Neural progenitor cell (in vitro differentiated cells): ENCODE data around the gene FAM180B. TPM values are rescaled to one million over a fixed set of nuclear protein-coding genes. Genes with fewer than 3 reads are reported as not detected.
A peak's percentile ranks its signal among the peaks of the same experiment; 100 is the strongest.

ENCODE experiments used
- DNase-seq: peaks from one replicate; pipeline ENCODE4 v3.0.0-alpha.2; 2016; ENCODE audit warnings: low spot score
- H2AFZ ChIP-seq: fragments of 200-600 bp; sonication (generic); replicated peaks from 2 replicates; pipeline ENCODE4 v1.6.1; 2016; ENCODE audit warnings: antibody characterized with exemption
- H3F3A ChIP-seq: fragments of 200-600 bp; sonication (generic); 2 replicates; pipeline ENCODE4 v1.6.1; 2016; ENCODE audit warnings: antibody characterized with exemption, low read depth
- H3K27ac ChIP-seq: fragments of 200-600 bp; sonication (generic); 2 replicates; pipeline ENCODE4 v1.5.1; 2016; ENCODE audit warnings: mild to moderate bottlenecking
- H3K27me3 ChIP-seq: fragments of 200-600 bp; sonication (generic); 2 replicates; pipeline ENCODE4 v1.6.1; 2016; ENCODE audit warnings: mild to moderate bottlenecking, moderate library complexity
- H3K36me3 ChIP-seq: fragments of 200-600 bp; sonication (generic); 2 replicates; pipeline ENCODE4 v1.5.1; 2016
- H3K4me1 ChIP-seq: fragments of 200-600 bp; sonication (generic); 2 replicates; pipeline ENCODE4 v1.6.1; 2016; ENCODE audit warnings: mixed run types
- H3K4me2 ChIP-seq: fragments of 200-600 bp; sonication (generic); 2 replicates; pipeline ENCODE4 v1.6.1; 2016
- H3K4me3 ChIP-seq: fragments of 200-600 bp; sonication (generic); 2 replicates; pipeline ENCODE4 v1.5.1; 2016
- H3K79me2 ChIP-seq: fragments of 200-600 bp; sonication (generic); 2 replicates; pipeline ENCODE4 v1.6.1; 2016; ENCODE audit warnings: low read depth
- H3K9ac ChIP-seq: fragments of 200-600 bp; sonication (generic); 2 replicates; pipeline ENCODE4 v1.6.1; 2016
- H3K9me3 ChIP-seq: fragments of 200-600 bp; sonication (generic); 2 replicates; pipeline ENCODE4 v1.5.1; 2016; ENCODE audit warnings: low read depth
- H4K20me1 ChIP-seq: fragments of 200-600 bp; sonication (generic); 2 replicates; pipeline ENCODE4 v1.6.1; 2016; ENCODE audit warnings: low read depth
- H3K27ac Mint-ChIP-seq: 3 replicates; pipeline ENCODE4 v1.8.0; 2021; ENCODE audit warnings: mixed read lengths
- H3K27me3 Mint-ChIP-seq: 2 replicates; pipeline ENCODE4 v1.8.0; 2022; ENCODE audit warnings: low read depth, mild to moderate bottlenecking, inconsistent platforms, moderate library complexity, mixed read lengths; ENCODE audit not compliant: insufficient read depth
- H3K36me3 Mint-ChIP-seq: 3 replicates; pipeline ENCODE4 v1.8.0; 2021; ENCODE audit warnings: mixed read lengths
- H3K4me1 Mint-ChIP-seq: 3 replicates; pipeline ENCODE4 v1.8.0; 2021; ENCODE audit warnings: mixed read lengths
- H3K4me3 Mint-ChIP-seq: 3 replicates; pipeline ENCODE4 v1.8.0; 2021; ENCODE audit warnings: mild to moderate bottlenecking, moderate library complexity, mixed read lengths
- H3K9me3 Mint-ChIP-seq: 3 replicates; pipeline ENCODE4 v1.8.0; 2020; ENCODE audit warnings: mixed read lengths
- CTCF ChIP-seq: fragments of 200-600 bp; sonication (generic); IDR thresholded peaks from 2 replicates; pipeline ENCODE4 v1.5.1; 2017; ENCODE audit warnings: antibody characterized with exemption, mild to moderate bottlenecking
- EZH2 ChIP-seq: fragments of 200-600 bp; sonication (generic); IDR thresholded peaks from 2 replicates; pipeline ENCODE4 v1.6.1; 2017; ENCODE audit warnings: antibody characterized with exemption, mild to moderate bottlenecking, moderate library complexity
- EZH2phosphoT487 ChIP-seq: fragments of 200-600 bp; sonication (generic); IDR thresholded peaks from 2 replicates; pipeline ENCODE4 v1.6.1; 2017; ENCODE audit warnings: antibody characterized with exemption
- total RNA-seq: library from RNA; depleted of rRNA; stranded (reverse); fragments of >200 nt; gene quantifications from 2 replicates; pipeline ENCODE4 v1.2.3, GENCODE V29; 2015; ENCODE audit warnings: low replicate concordance

Gene FAM180B
- total RNA-seq, 1 donor from 2014 or later = not detected

GRCh38 chr11:47589977-47590861 is 3.7 kb downstream of the FAM180B start:
- H3K4me3 ChIP-seq = no peak overlapping the region
- peaks cover 6% of the 10 kb centered on the region for H3K36me3 Mint-ChIP-seq
- peaks cover 9% of the 10 kb centered on the region for H3K4me1 ChIP-seq
- H3K27ac Mint-ChIP-seq = no peak overlapping the region
- H3K4me2 ChIP-seq = no peak overlapping the region
- peaks cover 33% of the 10 kb centered on the region for H3K27me3 ChIP-seq
- H3K9me3 ChIP-seq = no peaks in the 10 kb centered on the region
- H3K79me2 ChIP-seq = no peaks in the 10 kb centered on the region
- H2AFZ ChIP-seq = no peak overlapping the region
- TF ChIP-seq CTCF (no peak), EZH2 (no peak), EZH2phosphoT487 (no peak)
- peaks cover 38% of the 10 kb centered on the region for H3K4me1 Mint-ChIP-seq
- H3K27me3 Mint-ChIP-seq = peaks cover 13% of the 10 kb centered on the region
- DNase-seq = peak; percentile 15
- no peaks in the 10 kb centered on the region for H4K20me1 ChIP-seq
- no peak overlapping the region for H3K27ac ChIP-seq
- H3F3A ChIP-seq = peaks cover 19% of the 10 kb centered on the region
- no peak overlapping the region for H3K4me3 Mint-ChIP-seq
- no peaks in the 10 kb centered on the region for H3K36me3 ChIP-seq
- no peak overlapping the region for H3K9ac ChIP-seq
- no peaks in the 10 kb centered on the region for H3K9me3 Mint-ChIP-seq

- Mint-ChIP-seq H3K27ac (peak overlapping the region; percentile 69), H3K4me3 (no peak overlapping the region), H3K9me3 (no peaks in the 10 kb centered on the region), H3K36me3 (peaks cover 6% of the 10 kb centered on the region), H3K27me3 (peaks cover 15% of the 10 kb centered on the region), H3K4me1 (peaks cover 34% of the 10 kb centered on the region)
- peak; percentile 14 for DNase-seq
- Histone ChIP-seq H3K27me3 (peaks cover 39% of the 10 kb centered on the region), H3K4me2 (no peak overlapping the region), H3K27ac (no peak overlapping the region), H3K4me3 (no peak overlapping the region), H3K9me3 (no peaks in the 10 kb centered on the region), H3K79me2 (no peaks in the 10 kb centered on the region), H3K4me1 (peaks cover 9% of the 10 kb centered on the region), H4K20me1 (no peaks in the 10 kb centered on the region), H3K9ac (no peak overlapping the region), H2AFZ (no peak overlapping the region), H3F3A (peaks cover 20% of the 10 kb centered on the region), H3K36me3 (no peaks in the 10 kb centered on the region)
- TF ChIP-seq EZH2 (no peak), CTCF (no peak), EZH2phosphoT487 (no peak)
Observed at GRCh38 chr11:47591764-47592163, 5.3 kb downstream of the FAM180B start.

- H3F3A ChIP-seq = peaks cover 20% of the 10 kb centered on the region
- H2AFZ ChIP-seq = no peak overlapping the region
- Mint-ChIP-seq H3K36me3 (peaks cover 6% of the 10 kb centered on the region), H3K4me3 (peak overlapping the region; percentile 89), H3K9me3 (no peaks in the 10 kb centered on the region), H3K27ac (no peak overlapping the region), H3K27me3 (peaks cover 13% of the 10 kb centered on the region), H3K4me1 (peaks cover 32% of the 10 kb centered on the region)
- no peak overlapping the region for H3K27ac ChIP-seq
- H3K27me3 ChIP-seq = peaks cover 39% of the 10 kb centered on the region
- H3K4me2 ChIP-seq = no peak overlapping the region
- no peaks in the 10 kb centered on the region for H4K20me1 ChIP-seq
- H3K4me3 ChIP-seq = no peak overlapping the region
- no peak for DNase-seq
- H3K4me1 ChIP-seq = peaks cover 9% of the 10 kb centered on the region
- no peaks in the 10 kb centered on the region for H3K9me3 ChIP-seq
- TF ChIP-seq CTCF (no peak), EZH2phosphoT487 (no peak), EZH2 (no peak)
- H3K79me2 ChIP-seq = no peaks in the 10 kb centered on the region
- H3K36me3 ChIP-seq = no peaks in the 10 kb centered on the region
- no peak overlapping the region for H3K9ac ChIP-seq
Observed at GRCh38 chr11:47592251-47592650, 5.8 kb downstream of the FAM180B start.
